Measurements from ENCODE around the gene PHYH.
A peak's percentile ranks its signal among the peaks of the same experiment; 100 is the strongest.
"Not testable (repeated sequence)": the region's sequence is repeated elsewhere in the genome, so short reads cannot be mapped to it uniquely, and the experiment has no call there.

Gene PHYH

DNA sequence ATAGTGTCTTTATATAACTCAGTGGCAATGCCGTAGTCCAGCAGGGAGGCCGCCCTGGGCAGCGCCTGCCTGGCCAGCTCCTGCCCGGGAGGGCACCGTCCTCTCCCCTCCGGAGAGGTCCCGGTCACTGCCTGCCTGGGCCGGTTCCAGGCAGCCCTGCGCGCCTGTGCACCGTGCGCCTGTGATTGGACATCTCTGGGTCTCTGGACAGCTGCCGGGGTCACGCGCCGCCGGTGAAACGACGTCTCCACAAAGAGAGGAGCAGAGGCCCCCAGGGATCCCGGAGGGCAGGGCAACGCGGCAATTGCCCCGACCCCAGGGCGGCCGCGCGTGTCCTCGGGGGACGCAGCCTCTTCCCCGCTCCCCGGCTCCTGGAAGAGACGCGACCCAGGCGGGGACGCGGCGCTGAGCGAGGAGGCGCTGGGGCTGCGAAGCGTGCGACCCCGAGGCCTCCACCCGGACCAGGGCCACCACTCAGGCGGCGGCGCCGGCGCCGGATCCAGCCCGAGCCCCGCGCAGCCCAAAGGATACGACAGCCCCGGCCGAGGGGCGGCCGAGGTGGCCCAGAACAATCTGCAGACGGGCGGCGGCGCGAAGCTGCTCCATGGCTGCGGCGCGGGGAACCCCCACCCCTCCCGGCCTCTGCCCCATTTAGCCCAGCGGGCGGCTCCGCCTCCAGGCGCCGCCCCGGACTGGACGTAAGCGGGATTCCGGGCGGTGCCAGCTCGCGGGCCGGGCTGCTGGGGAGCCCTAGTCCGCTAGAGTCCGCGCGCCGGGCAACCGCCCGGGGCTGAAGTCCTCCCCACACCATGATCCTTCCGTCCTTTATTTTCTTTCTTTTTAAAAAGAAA lies at the start of gene PHYH:
Gene PHYH, minus strand, starts transcription at position 628 of the 851 bp plus-strand sequence. Its CDS starts 22 bp downstream, at position 606.
- peak; percentile 31 to 75 (median 52) for DNase-seq

- DNase-seq, result peak; percentile 56 to 81 (median 64)
Measured at GRCh38 chr10:13348216-13349017, 48.6 kb upstream of the PHYH start, which contains the start of gene SEPHS1. SEPHS1 (minus strand) TSS chr10:13348293; CDS start chr10:13344950, 3,343 bp downstream.

DNA sequence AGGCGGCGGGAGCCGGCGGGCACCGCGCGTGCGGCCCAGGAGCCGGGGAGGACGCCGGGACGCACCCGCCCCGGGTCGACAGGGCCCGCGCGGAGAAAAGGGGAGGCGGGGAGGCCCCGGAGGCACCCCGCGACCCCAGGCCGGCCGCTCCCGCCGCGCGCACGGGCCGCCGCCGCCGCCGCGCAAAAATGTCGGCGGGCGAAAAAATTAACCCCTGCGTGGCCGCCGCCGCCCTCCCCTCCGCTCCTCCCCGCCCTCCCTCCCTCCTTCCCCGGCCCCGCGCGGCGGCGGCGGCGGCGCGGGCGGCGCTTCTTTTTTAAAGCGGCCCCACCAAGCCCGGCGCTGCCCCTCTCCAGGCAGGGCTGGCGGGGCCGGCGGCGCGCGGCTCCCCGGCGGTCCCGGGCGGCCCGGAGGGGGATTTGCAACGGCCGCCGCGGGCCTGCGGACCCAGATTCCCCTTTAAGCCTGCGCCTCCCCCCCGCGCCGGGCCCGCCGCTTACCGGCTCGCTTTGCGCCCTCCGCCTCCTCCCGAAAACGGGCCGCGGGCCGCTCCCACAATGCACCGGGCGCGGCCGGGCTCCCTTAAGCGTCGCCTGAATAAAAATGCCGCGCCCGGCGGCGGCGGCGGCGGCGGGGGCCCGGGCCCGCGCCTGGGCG lies 47.8 kb upstream of the PHYH start:
- peak; percentile 37 to 80 (median 66) for DNase-seq

DNA sequence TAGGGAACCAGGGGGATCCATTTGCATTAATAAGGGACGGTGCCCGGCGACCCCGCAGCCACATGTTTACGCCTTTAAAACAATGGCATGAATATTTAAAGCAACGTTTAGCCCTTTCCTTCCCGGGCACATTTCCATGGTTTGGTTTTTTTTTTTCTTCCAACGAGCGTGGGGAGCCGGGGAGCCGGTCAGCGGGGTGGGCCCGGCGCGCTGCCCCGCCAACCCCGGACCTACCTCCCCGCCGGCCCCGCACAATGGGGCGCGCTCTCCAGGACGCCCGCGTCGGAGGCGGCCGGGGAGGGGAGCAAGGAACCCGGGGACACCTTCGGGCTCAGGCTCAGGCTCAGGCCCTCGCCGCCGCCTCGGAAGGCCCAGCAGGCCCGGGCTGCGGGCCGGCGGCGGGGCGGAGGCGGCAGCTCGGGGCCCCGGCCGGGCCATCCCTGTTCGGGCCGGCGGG lies 47.2 kb upstream of the PHYH start:
- DNase-seq, result peak in 2 of 4 experiments; percentile 10 to 39

DNA sequence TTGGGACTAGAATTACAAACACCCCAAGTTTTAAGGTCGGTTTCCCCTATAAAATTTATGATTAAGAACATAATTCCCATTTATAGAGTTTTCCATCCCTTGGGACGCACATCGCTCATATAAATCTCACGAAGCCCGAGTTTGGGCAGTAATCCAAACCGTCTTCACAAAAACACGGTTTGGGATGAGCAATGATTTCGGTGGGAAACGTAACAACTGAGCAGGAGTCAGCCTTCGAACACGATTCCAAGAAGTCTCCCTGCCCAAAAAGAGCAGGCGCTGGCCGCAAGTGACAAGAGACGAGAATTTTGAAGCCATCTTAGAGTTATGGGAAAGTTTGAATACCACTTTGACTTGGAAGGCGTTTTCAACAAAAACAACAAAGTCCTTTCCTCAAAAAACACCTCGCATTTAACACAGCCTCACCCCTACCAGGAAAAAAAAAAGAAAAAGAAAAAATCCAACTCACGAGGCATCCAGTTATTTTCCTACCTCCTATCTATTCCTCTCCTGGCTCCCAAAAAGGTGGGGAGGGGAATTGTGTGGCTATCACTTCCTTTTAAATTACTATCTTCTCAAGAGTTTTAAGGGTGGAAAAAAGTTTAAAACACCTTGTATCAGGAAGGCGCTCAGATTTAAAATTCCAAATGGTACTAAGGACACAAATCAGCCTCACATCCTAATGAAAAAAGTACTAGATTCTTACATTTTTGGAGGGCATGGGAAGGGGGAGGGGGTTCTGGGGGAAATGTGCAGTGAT lies 46.6 kb upstream of the PHYH start:
- DNase-seq, result no peak

DNA sequence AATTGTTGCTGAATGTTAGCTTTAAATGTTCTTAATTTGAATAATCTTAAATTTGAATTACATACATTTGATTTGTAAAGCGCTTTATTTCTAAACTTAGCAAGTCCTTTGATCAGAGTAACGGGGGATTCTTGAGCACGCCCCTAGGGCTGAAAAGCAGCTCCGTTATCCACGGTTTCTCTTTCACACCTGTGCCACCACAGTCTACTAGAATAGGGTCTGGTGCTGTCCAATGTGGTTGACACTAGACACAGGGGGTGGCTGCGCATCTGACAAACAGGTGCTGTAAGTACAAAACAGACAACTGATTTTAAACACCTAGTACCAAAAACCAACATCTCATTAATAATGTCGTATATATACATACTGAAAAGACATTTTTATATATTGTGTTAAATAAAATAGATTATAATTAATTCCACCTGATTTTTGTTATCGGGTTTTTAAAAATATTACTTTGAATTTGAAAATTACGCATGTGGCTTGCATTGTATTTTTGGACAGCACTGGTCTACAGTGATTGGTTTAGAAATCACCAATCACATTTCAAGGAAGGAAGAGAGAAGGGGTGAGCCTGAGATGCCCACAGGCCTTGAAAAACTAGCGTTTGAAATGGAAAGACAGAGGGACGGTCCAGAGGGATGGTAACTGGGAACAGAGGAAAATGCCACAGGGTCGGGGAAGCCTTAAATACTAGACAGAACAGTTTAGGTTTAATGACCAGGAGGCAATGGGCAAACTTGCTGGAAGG lies 40.9 kb upstream of the PHYH start:
- DNase-seq, result no peak

DNA sequence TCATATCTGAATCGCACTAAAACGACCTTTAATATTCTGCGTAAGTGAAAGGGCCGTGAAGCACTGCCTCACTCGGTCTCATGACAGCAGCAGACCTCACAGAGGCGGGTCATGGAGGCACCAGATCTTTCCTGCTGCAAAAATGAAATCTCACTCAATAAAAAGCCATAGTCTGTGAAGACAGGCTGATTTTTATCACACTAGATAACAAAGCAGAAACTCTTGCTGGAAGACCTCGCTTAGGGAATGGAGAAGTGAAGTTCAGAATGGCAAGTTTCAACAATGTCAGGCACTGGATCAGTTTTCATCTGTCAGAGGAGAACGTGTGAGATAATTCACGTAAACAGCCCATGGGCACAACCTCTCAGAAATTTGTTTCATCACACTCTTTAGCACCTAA lies 40.2 kb upstream of the PHYH start:
- no peak for DNase-seq

GRCh38 chr10:13338390-13339110 lies 38.7 kb upstream of the PHYH start:
- DNase-seq, result no peak

- no peak for DNase-seq
Measured at GRCh38 chr10:13337827-13338196, 37.9 kb upstream of the PHYH start.

GRCh38 chr10:13337128-13337826 lies 37.4 kb upstream of the PHYH start:
- no peak for DNase-seq

- no peak for DNase-seq
Measured at GRCh38 chr10:13335881-13336280, 36.0 kb upstream of the PHYH start.

DNA sequence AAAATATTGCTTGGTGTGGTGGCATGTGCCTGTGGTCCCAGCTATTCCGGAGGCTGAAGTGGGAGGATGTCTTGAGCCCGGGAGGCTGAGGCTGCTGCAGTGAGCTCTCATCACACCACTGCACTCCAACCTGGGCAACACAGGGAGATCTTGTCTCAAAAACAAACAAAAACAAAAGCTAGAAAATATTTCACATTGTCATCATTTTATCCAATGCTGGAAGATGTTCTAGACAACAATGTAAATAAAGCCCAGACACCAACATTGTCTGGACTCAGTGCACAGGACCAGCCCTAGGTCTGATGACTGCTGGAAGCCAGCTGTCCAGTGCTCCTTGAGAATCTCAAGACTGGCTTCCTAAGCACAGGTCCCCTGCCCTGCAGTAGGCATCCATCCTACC lies 34.7 kb upstream of the PHYH start:
- DNase-seq, result no peak

- no peak for DNase-seq
Measured at GRCh38 chr10:13331646-13332045, 31.8 kb upstream of the PHYH start.

DNA sequence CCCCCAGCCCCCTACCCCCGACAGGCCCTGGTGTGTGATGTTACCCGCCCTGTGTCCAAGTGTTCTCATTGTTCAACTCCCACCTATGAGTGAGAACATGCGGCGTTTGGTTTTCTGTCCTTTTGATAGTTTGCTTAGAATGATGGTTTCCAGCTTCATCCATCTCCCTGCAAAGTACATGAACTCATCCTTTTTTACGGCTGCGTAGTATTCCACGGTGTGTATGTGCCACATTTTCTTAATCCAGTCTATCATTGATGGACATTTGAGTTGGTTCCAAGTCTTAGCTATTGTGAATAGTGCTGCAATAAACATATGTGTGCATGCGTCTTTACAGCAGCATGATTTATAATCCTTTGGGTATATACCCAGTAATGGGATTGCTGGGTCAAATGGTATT lies 31.1 kb upstream of the PHYH start:
- DNase-seq, result not testable (repeated sequence)

- DNase-seq, result no peak
Measured at GRCh38 chr10:13329565-13329964, 29.7 kb upstream of the PHYH start.

GRCh38 chr10:13328613-13329012 lies 28.7 kb upstream of the PHYH start:
- no peak for DNase-seq

GRCh38 chr10:13328126-13328525 lies 28.3 kb upstream of the PHYH start:
- no peak for DNase-seq

GRCh38 chr10:13327534-13327933 lies 27.7 kb upstream of the PHYH start:
- DNase-seq, result no peak

DNA sequence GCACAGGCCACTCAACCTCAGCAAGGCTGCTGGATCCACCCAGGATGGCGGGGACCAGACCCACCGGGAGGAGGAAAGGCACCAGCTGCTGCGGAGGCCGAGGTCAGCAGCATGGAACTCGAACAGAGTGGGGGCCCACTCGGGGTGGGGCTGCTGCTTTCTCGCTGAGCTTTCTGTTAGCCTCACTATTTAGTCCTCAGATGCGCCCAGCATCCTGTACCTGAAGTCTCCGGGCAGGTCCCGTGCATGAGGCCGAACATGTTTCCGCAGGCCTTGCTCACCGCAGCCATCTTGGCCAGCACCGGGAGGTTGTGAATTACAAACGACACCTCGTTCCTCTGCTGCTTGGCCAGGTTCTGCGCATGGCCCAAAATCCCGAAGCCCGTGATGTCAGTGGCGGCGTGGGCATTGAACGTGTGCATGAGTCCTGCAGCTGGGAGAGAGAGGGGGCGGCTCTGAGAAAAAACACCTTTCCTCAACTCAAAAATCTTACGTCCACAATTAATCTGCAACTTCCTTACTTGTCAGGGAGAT lies 22.8 kb upstream of the PHYH start:
- DNase-seq, result no peak

DNA sequence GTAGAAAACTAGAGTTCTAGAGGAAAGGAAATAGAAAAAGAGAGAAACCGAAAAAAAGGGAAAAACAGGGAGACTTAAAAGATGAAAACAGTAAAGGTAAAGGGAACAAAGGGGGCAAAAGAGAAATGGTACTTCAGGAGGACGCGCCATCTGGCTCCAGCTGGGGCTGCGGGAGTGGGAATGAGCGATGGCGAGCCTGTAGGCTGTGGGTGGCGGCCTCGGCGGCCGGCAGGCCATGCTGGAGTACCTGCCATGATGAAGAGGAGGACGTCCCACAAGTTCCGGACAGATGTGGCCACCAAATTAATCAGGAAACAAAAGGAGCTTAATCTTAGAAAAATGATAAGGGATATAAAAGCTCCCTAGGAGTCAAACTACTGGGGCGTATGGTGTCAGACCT lies 21.7 kb upstream of the PHYH start:
- DNase-seq, result no peak

Data from activated naive CD4-positive, alpha-beta T cell (primary cell).